Measurements from ENCODE around the gene PPM1B.

PPM1B gene

GRCh38 chr2:44139741-44140140, 28.9 kb upstream of the PPM1B start:
- Mint-ChIP-seq H3K4me1 (ENCODE audit: low read depth) (no peaks in the 10 kb centered on the region), H3K27ac (no peak overlapping the region), H3K36me3 (ENCODE audit: low read depth) (no peaks in the 10 kb centered on the region), H3K9me3 (no peaks in the 10 kb centered on the region), H3K27me3 (ENCODE audit: low read depth) (peaks cover 9% of the 10 kb centered on the region), H3K4me3 (no peak overlapping the region)

GRCh38 chr2:44142306-44142705, 26.4 kb upstream of the PPM1B start:
- Mint-ChIP-seq H3K9me3 (no peaks in the 10 kb centered on the region), H3K27me3 (ENCODE audit: low read depth) (peaks cover 5% of the 10 kb centered on the region), H3K4me3 (no peak overlapping the region), H3K36me3 (ENCODE audit: low read depth) (no peaks in the 10 kb centered on the region), H3K4me1 (ENCODE audit: low read depth) (no peaks in the 10 kb centered on the region), H3K27ac (no peak overlapping the region)

- Mint-ChIP-seq H3K4me1 (ENCODE audit: low read depth) (no peaks in the 10 kb centered on the region), H3K9me3 (no peaks in the 10 kb centered on the region), H3K4me3 (no peak overlapping the region), H3K27me3 (ENCODE audit: low read depth) (peaks cover 5% of the 10 kb centered on the region), H3K27ac (no peak overlapping the region), H3K36me3 (ENCODE audit: low read depth) (no peaks in the 10 kb centered on the region)
These were observed 25.0 kb upstream of the PPM1B start for GRCh38 chr2:44143701-44144100.

GRCh38 chr2:44148999-44149398, 19.7 kb upstream of the PPM1B start:
- Mint-ChIP-seq H3K36me3 (ENCODE audit: low read depth) (no peaks in the 10 kb centered on the region), H3K4me1 (ENCODE audit: low read depth) (no peaks in the 10 kb centered on the region), H3K9me3 (no peaks in the 10 kb centered on the region), H3K27ac (no peak overlapping the region), H3K4me3 (no peak overlapping the region), H3K27me3 (ENCODE audit: low read depth) (peaks cover 6% of the 10 kb centered on the region)

- Mint-ChIP-seq H3K4me1 (ENCODE audit: low read depth) (no peaks in the 10 kb centered on the region), H3K27me3 (ENCODE audit: low read depth) (peaks cover 6% of the 10 kb centered on the region), H3K27ac (no peak overlapping the region), H3K4me3 (no peak overlapping the region), H3K36me3 (ENCODE audit: low read depth) (no peaks in the 10 kb centered on the region), H3K9me3 (no peaks in the 10 kb centered on the region)
These were observed 18.2 kb upstream of the PPM1B start for GRCh38 chr2:44150473-44150872.

GRCh38 chr2:44152865-44153669, 15.6 kb upstream of the PPM1B start:
- Mint-ChIP-seq H3K36me3 (ENCODE audit: low read depth) (no peaks in the 10 kb centered on the region), H3K9me3 (no peaks in the 10 kb centered on the region), H3K27me3 (ENCODE audit: low read depth) (peaks cover 9% of the 10 kb centered on the region), H3K4me1 (ENCODE audit: low read depth) (no peaks in the 10 kb centered on the region), H3K4me3 (no peak overlapping the region), H3K27ac (no peak overlapping the region)

- no peak overlapping the region for H3K4me3 Mint-ChIP-seq
- H3K36me3 Mint-ChIP-seq (ENCODE audit: low read depth) = no peaks in the 10 kb centered on the region
- H3K27me3 Mint-ChIP-seq (ENCODE audit: low read depth) = peaks cover 3% of the 10 kb centered on the region
- no peaks in the 10 kb centered on the region for H3K4me1 Mint-ChIP-seq (ENCODE audit: low read depth)
- no peaks in the 10 kb centered on the region for H3K9me3 Mint-ChIP-seq
- no peak overlapping the region for H3K27ac Mint-ChIP-seq
These were observed 12.8 kb upstream of the PPM1B start for GRCh38 chr2:44155666-44156446.

GRCh38 chr2:44163777-44164176, 4.9 kb upstream of the PPM1B start:
- H3K27ac Mint-ChIP-seq = no peak overlapping the region
- peaks cover 6% of the 10 kb centered on the region for H3K9me3 Mint-ChIP-seq
- H3K27me3 Mint-ChIP-seq (ENCODE audit: low read depth) = no peaks in the 10 kb centered on the region
- no peak overlapping the region for H3K4me3 Mint-ChIP-seq
- peaks cover 10% of the 10 kb centered on the region for H3K4me1 Mint-ChIP-seq (ENCODE audit: low read depth)
- H3K36me3 Mint-ChIP-seq (ENCODE audit: low read depth) = peaks cover under 1% of the 10 kb centered on the region

GRCh38 chr2:44164617-44165016, 4.1 kb upstream of the PPM1B start:
- peaks cover 2% of the 10 kb centered on the region for H3K36me3 Mint-ChIP-seq (ENCODE audit: low read depth)
- peaks cover 6% of the 10 kb centered on the region for H3K9me3 Mint-ChIP-seq
- no peaks in the 10 kb centered on the region for H3K27me3 Mint-ChIP-seq (ENCODE audit: low read depth)
- no peak overlapping the region for H3K27ac Mint-ChIP-seq
- peaks cover 10% of the 10 kb centered on the region for H3K4me1 Mint-ChIP-seq (ENCODE audit: low read depth)
- no peak overlapping the region for H3K4me3 Mint-ChIP-seq

- Mint-ChIP-seq H3K4me1 (ENCODE audit: low read depth) (peaks cover 21% of the 10 kb centered on the region), H3K27me3 (ENCODE audit: low read depth) (no peaks in the 10 kb centered on the region), H3K9me3 (peaks cover 6% of the 10 kb centered on the region), H3K27ac (no peak overlapping the region), H3K36me3 (ENCODE audit: low read depth) (peaks cover 8% of the 10 kb centered on the region), H3K4me3 (no peak overlapping the region)
These were observed 2.6 kb upstream of the PPM1B start for GRCh38 chr2:44166096-44166495.

- peak overlapping the region; percentile 100 for H3K27ac Mint-ChIP-seq
- H3K27me3 Mint-ChIP-seq (ENCODE audit: low read depth) = no peaks in the 10 kb centered on the region
- peaks cover 24% of the 10 kb centered on the region for H3K4me1 Mint-ChIP-seq (ENCODE audit: low read depth)
- H3K36me3 Mint-ChIP-seq (ENCODE audit: low read depth) = peaks cover 8% of the 10 kb centered on the region
- peaks cover 6% of the 10 kb centered on the region for H3K9me3 Mint-ChIP-seq
- H3K4me3 Mint-ChIP-seq = peak overlapping the region; percentile 99
These were observed 1.3 kb upstream of the PPM1B start for GRCh38 chr2:44167311-44167907.

- peak overlapping the region; percentile 100 for H3K27ac Mint-ChIP-seq
- peaks cover 8% of the 10 kb centered on the region for H3K36me3 Mint-ChIP-seq (ENCODE audit: low read depth)
- peaks cover 30% of the 10 kb centered on the region for H3K4me1 Mint-ChIP-seq (ENCODE audit: low read depth)
- peaks cover 6% of the 10 kb centered on the region for H3K9me3 Mint-ChIP-seq
- peak overlapping the region; percentile 99 for H3K4me3 Mint-ChIP-seq
- no peaks in the 10 kb centered on the region for H3K27me3 Mint-ChIP-seq (ENCODE audit: low read depth)
These were observed 581 bp upstream of the PPM1B start for GRCh38 chr2:44167908-44168680.

GRCh38 chr2:44169155-44169898, 652 bp downstream of the PPM1B start:
- Mint-ChIP-seq H3K36me3 (ENCODE audit: low read depth) (peaks cover 11% of the 10 kb centered on the region), H3K4me3 (peak overlapping the region; percentile 99), H3K9me3 (peaks cover 6% of the 10 kb centered on the region), H3K27me3 (ENCODE audit: low read depth) (no peaks in the 10 kb centered on the region), H3K27ac (peak overlapping the region; percentile 96), H3K4me1 (ENCODE audit: low read depth) (peaks cover 35% of the 10 kb centered on the region)

GRCh38 chr2:44170311-44170717, 1.6 kb downstream of the PPM1B start:
- peaks cover 11% of the 10 kb centered on the region for H3K36me3 Mint-ChIP-seq (ENCODE audit: low read depth)
- peaks cover 43% of the 10 kb centered on the region for H3K4me1 Mint-ChIP-seq (ENCODE audit: low read depth)
- H3K27me3 Mint-ChIP-seq (ENCODE audit: low read depth) = no peaks in the 10 kb centered on the region
- peaks cover 6% of the 10 kb centered on the region for H3K9me3 Mint-ChIP-seq
- H3K4me3 Mint-ChIP-seq = peak overlapping the region; percentile 96
- peak overlapping the region; percentile 96 for H3K27ac Mint-ChIP-seq
